H9 (cell line): Measurements from ENCODE around the gene PDE1C. TPM values are rescaled to one million over a fixed set of nuclear protein-coding genes. Genes with fewer than 3 reads are reported as not detected.

ENCODE experiments used
- DNase-seq: peaks from one replicate; pipeline ENCODE4 v3.0.0-alpha.2; 2017
- H2AFZ ChIP-seq: one replicate; pipeline ENCODE4 v1.6.1; 2013; ENCODE audit warnings: mild to moderate bottlenecking, low read length, control low read depth, moderate library complexity
- H2AK5ac ChIP-seq: 2 replicates; pipeline ENCODE4 v1.6.1; 2013; ENCODE audit warnings: low read length, control low read depth, mixed read lengths; ENCODE audit not compliant: insufficient read length
- H2BK120ac ChIP-seq: one replicate; pipeline ENCODE4 v1.6.1; 2013; ENCODE audit warnings: low read depth, mild to moderate bottlenecking, low read length, control low read depth, inconsistent platforms; ENCODE audit not compliant: poor library complexity, severe bottlenecking
- H2BK12ac ChIP-seq: 2 replicates; pipeline ENCODE4 v1.6.1; 2013; ENCODE audit warnings: low read length, control low read depth, mixed read lengths, low read depth; ENCODE audit not compliant: insufficient read length
- H2BK15ac ChIP-seq: 2 replicates; pipeline ENCODE4 v1.6.1; 2013; ENCODE audit warnings: low read depth, low read length, control low read depth
- H2BK20ac ChIP-seq: one replicate; pipeline ENCODE4 v1.6.1; 2013; ENCODE audit warnings: low read depth, mild to moderate bottlenecking, low read length, control low read depth, inconsistent platforms; ENCODE audit not compliant: poor library complexity, severe bottlenecking
- H2BK5ac ChIP-seq: 2 replicates; pipeline ENCODE4 v1.6.1; 2013; ENCODE audit warnings: low read length, control low read depth, mixed read lengths; ENCODE audit not compliant: insufficient read length
- H3K14ac ChIP-seq: 2 replicates; pipeline ENCODE4 v1.6.1; 2013; ENCODE audit warnings: low read length, control low read depth; ENCODE audit not compliant: insufficient read depth
- H3K18ac ChIP-seq: 2 replicates; pipeline ENCODE4 v1.6.1; 2013; ENCODE audit warnings: low read depth, mild to moderate bottlenecking, mixed read lengths, low read length, control low read depth; ENCODE audit not compliant: insufficient read length
- H3K23ac ChIP-seq: 2 replicates; pipeline ENCODE4 v1.6.1; 2013; ENCODE audit warnings: low read length, control low read depth, mixed read lengths, low read depth; ENCODE audit not compliant: insufficient read length
- H3K23me2 ChIP-seq: 2 replicates; pipeline ENCODE4 v1.6.1; 2013; ENCODE audit warnings: low read depth, mild to moderate bottlenecking, mixed read lengths, low read length, control low read depth; ENCODE audit not compliant: insufficient read length, poor library complexity, severe bottlenecking
- H3K27ac ChIP-seq: 2 replicates; pipeline ENCODE4 v1.5.1; 2013; ENCODE audit warnings: low read length, control low read depth, mixed read lengths, low read depth; ENCODE audit not compliant: insufficient read length
- H3K27me3 ChIP-seq: 2 replicates; pipeline ENCODE4 v1.6.1; 2013; ENCODE audit warnings: low read length, control low read depth, inconsistent platforms; ENCODE audit not compliant: insufficient read depth
- H3K4ac ChIP-seq: 2 replicates; pipeline ENCODE4 v1.6.1; 2013; ENCODE audit warnings: low read depth, mild to moderate bottlenecking, control low read depth, inconsistent platforms, low read length, moderate library complexity
- H3K4me1 ChIP-seq: 2 replicates; pipeline ENCODE4 v1.6.1; 2013; ENCODE audit warnings: low read length, control low read depth, inconsistent platforms; ENCODE audit not compliant: insufficient read depth
- H3K4me2 ChIP-seq: 2 replicates; pipeline ENCODE4 v1.6.1; 2013; ENCODE audit warnings: low read length, control low read depth, mixed read lengths; ENCODE audit not compliant: insufficient read length, insufficient read depth
- H3K56ac ChIP-seq: 2 replicates; pipeline ENCODE4 v1.6.1; 2013; ENCODE audit warnings: low read depth, mild to moderate bottlenecking, mixed read lengths, low read length, control low read depth; ENCODE audit not compliant: insufficient read length
- H3K79me1 ChIP-seq: 2 replicates; pipeline ENCODE4 v1.6.1; 2013; ENCODE audit warnings: low read depth, mild to moderate bottlenecking, moderate library complexity, low read length, control low read depth, inconsistent platforms; ENCODE audit not compliant: insufficient read depth, poor library complexity, severe bottlenecking
- H3K79me2 ChIP-seq: 2 replicates; pipeline ENCODE4 v1.6.1; 2013; ENCODE audit warnings: low read length, control low read depth, inconsistent platforms; ENCODE audit not compliant: insufficient read depth
- H3K9ac ChIP-seq: 2 replicates; pipeline ENCODE4 v1.6.1; 2013; ENCODE audit warnings: low read length, control low read depth, mixed read lengths; ENCODE audit not compliant: insufficient read length; ENCODE audit errors: extremely low read depth
- H3K9me3 ChIP-seq: one replicate; pipeline ENCODE4 v1.6.1; 2013; ENCODE audit warnings: low read depth, low read length, inconsistent platforms; ENCODE audit not compliant: control insufficient read depth
- H3T11ph ChIP-seq: one replicate; pipeline ENCODE4 v1.6.1; 2013; ENCODE audit warnings: mild to moderate bottlenecking, low read length, control low read depth, inconsistent platforms
- H4K20me1 ChIP-seq: one replicate; pipeline ENCODE4 v1.6.1; 2013; ENCODE audit not compliant: control insufficient read depth, insufficient read length, insufficient read depth
- H4K5ac ChIP-seq: 2 replicates; pipeline ENCODE4 v1.6.1; 2013; ENCODE audit warnings: low read depth, mild to moderate bottlenecking, mixed read lengths, low read length, control low read depth; ENCODE audit not compliant: insufficient read length
- H4K8ac ChIP-seq: replicated peaks from 2 replicates; pipeline ENCODE4 v1.6.1; 2013; ENCODE audit warnings: low read length, control low read depth, mixed read lengths, low read depth; ENCODE audit not compliant: insufficient read length
- H4K91ac ChIP-seq: 2 replicates; pipeline ENCODE4 v1.6.1; 2013; ENCODE audit warnings: low read depth, mild to moderate bottlenecking, moderate library complexity, mixed read lengths, low read length, control low read depth; ENCODE audit not compliant: insufficient read length
- H3K27ac Mint-ChIP-seq, 3 experiments: 2 replicates in 2 of 3; 3 replicates in 1 of 3; pipeline ENCODE4 v1.8.0; 2020 to 2021; ENCODE audit warnings: mixed read lengths in 3 of 3, mild to moderate bottlenecking in 1 of 3, moderate library complexity in 1 of 3
- H3K27me3 Mint-ChIP-seq: 2 replicates; pipeline ENCODE4 v1.8.0; 2021; ENCODE audit warnings: low read depth, mild to moderate bottlenecking, moderate library complexity, mixed read lengths
- H3K36me3 Mint-ChIP-seq, 3 experiments: 2 replicates in 2 of 3; 3 replicates in 1 of 3; pipeline ENCODE4 v1.8.0; 2020 to 2021; ENCODE audit warnings: low read depth in 3 of 3, mixed read lengths in 3 of 3; ENCODE audit not compliant: insufficient read depth in 1 of 3
- H3K4me1 Mint-ChIP-seq, 2 experiments: 2 replicates each; pipeline ENCODE4 v1.8.0; 2020; ENCODE audit warnings: mixed read lengths in 2 of 2
- H3K4me3 Mint-ChIP-seq, 2 experiments: 2 replicates in 1 of 2; 3 replicates in 1 of 2; pipeline ENCODE4 v1.8.0; 2020 to 2021; ENCODE audit warnings: mild to moderate bottlenecking in 2 of 2, mixed read lengths in 2 of 2, moderate library complexity in 1 of 2
- H3K9me3 Mint-ChIP-seq, 2 experiments: 2 replicates in 1 of 2; 3 replicates in 1 of 2; pipeline ENCODE4 v1.8.0; 2020; ENCODE audit warnings: mild to moderate bottlenecking in 2 of 2, mixed read lengths in 2 of 2, moderate library complexity in 1 of 2
- WGBS: extraction: QIAGEN DNeasy Blood & Tissue Kit; methylation state at CpG from one replicate; pipeline ENCODE4 v1.1.7; 2013; ENCODE audit warnings: missing lambda C conversion rate, low lambda C conversion rate, mixed read lengths; ENCODE audit not compliant: insufficient read length; ENCODE audit errors: extremely low coverage; 5-methylcytosine and 5-hydroxymethylcytosine counted together
- total RNA-seq: library from RNA; stranded (reverse); gene quantifications from 2 replicates; pipeline ENCODE4 v1.2.1, GENCODE V29; 2021
- TF ChIP-seq, protein P1 (sequence below): fragments of 200-600 bp; sonication (generic); conservative IDR thresholded peaks from 3 replicates; pipeline ENCODE4 v1.8.0; 2021; ENCODE audit warnings: antibody characterized with exemption, mild to moderate bottlenecking

Gene PDE1C
- total RNA-seq, 1 experiment from 2014 or later = 0.17 TPM

DNA sequence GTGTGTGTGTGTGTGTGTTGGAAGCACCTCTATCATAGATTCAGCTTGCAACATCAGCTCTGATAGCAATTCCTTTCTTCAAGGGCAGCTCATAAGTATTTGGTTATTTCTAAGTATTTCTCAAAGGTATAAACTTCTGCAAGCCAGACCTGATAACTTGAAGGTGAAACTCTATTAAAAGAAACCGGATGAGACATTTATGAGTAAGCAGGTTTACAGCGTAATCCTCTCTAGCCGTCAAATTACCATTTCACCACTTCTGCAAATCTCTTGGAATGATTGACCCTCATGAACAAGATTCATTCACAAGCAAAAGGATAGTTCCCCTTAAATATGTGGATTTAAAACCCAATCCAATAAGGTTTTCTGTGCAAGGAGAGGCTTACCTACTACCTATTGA, 23.1 kb downstream of the PDE1C start:
- H3K18ac ChIP-seq = no peak overlapping the region
- no peaks in the 10 kb centered on the region for H3K79me2 ChIP-seq
- TF ChIP-seq, protein P1, sequence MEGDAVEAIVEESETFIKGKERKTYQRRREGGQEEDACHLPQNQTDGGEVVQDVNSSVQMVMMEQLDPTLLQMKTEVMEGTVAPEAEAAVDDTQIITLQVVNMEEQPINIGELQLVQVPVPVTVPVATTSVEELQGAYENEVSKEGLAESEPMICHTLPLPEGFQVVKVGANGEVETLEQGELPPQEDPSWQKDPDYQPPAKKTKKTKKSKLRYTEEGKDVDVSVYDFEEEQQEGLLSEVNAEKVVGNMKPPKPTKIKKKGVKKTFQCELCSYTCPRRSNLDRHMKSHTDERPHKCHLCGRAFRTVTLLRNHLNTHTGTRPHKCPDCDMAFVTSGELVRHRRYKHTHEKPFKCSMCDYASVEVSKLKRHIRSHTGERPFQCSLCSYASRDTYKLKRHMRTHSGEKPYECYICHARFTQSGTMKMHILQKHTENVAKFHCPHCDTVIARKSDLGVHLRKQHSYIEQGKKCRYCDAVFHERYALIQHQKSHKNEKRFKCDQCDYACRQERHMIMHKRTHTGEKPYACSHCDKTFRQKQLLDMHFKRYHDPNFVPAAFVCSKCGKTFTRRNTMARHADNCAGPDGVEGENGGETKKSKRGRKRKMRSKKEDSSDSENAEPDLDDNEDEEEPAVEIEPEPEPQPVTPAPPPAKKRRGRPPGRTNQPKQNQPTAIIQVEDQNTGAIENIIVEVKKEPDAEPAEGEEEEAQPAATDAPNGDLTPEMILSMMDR = no peak
- Mint-ChIP-seq H3K27me3 (peaks cover 11% of the 10 kb centered on the region), H3K9me3 (no peaks in the 10 kb centered on the region), H3K4me1 (peaks cover 10% of the 10 kb centered on the region in 2 experiments), H3K36me3 (no peaks in the 10 kb centered on the region), H3K4me3 (no peak overlapping the region), H3K27ac (no peak overlapping the region)
- no peak overlapping the region for H3K9ac ChIP-seq
- H2BK15ac ChIP-seq = no peak overlapping the region
- H3K14ac ChIP-seq = no peak overlapping the region
- H4K91ac ChIP-seq = no peak overlapping the region
- H3T11ph ChIP-seq = no peak overlapping the region
- H3K23me2 ChIP-seq = peaks cover 2% of the 10 kb centered on the region
- H3K79me1 ChIP-seq = no peaks in the 10 kb centered on the region
- no peak overlapping the region for H3K27ac ChIP-seq
- H2BK20ac ChIP-seq = no peak overlapping the region
- no peak overlapping the region for H3K4me2 ChIP-seq
- no peak overlapping the region for H2AFZ ChIP-seq
- no peaks in the 10 kb centered on the region for H3K4me1 ChIP-seq
- H3K23ac ChIP-seq = no peak overlapping the region
- H4K8ac ChIP-seq = no peak overlapping the region
- H3K56ac ChIP-seq = no peak overlapping the region
- H4K5ac ChIP-seq = no peak overlapping the region
- no peak overlapping the region for H2BK12ac ChIP-seq
- no peak overlapping the region for H2AK5ac ChIP-seq
- DNase-seq = no peak
- H3K27me3 ChIP-seq = no peaks in the 10 kb centered on the region; the same call in 1 of the 2 replicates
- H3K4ac ChIP-seq = no peak overlapping the region
- H2BK120ac ChIP-seq = no peak overlapping the region
- WGBS = no CpG with 5 or more reads among the region's 3 CpGs
- H2BK5ac ChIP-seq = no peak overlapping the region
- no peaks in the 10 kb centered on the region for H4K20me1 ChIP-seq
- no peaks in the 10 kb centered on the region for H3K9me3 ChIP-seq
